GM06990 (cell line): ENCODE results near the gene GNAI2.

Experiments used
- DNase-seq: peaks from one replicate; pipeline ENCODE4 v3.0.0-alpha.2; 2011; ENCODE audit not compliant: insufficient read length; ENCODE audit errors: extremely low read depth
- H3K27me3 ChIP-seq: replicated peaks from 2 replicates; pipeline ENCODE4 v1.6.0; 2011; ENCODE audit warnings: low read length; ENCODE audit not compliant: control insufficient read depth, insufficient read depth
- H3K36me3 ChIP-seq: 2 replicates; pipeline ENCODE4 v1.5.1; 2011; ENCODE audit warnings: low read length; ENCODE audit not compliant: control insufficient read depth, insufficient read depth
- H3K4me3 ChIP-seq: replicated peaks from 2 replicates; pipeline ENCODE4 v1.5.1; 2011; ENCODE audit warnings: low read depth, mild to moderate bottlenecking, control low read depth, low read length
- CTCF ChIP-seq: IDR thresholded peaks from 2 replicates; pipeline ENCODE4 v1.5.1; 2011; ENCODE audit warnings: low read length, control low read depth, mild to moderate bottlenecking, inconsistent platforms; ENCODE audit not compliant: insufficient read depth, poor library complexity, severe bottlenecking

GNAI2 gene

DNA sequence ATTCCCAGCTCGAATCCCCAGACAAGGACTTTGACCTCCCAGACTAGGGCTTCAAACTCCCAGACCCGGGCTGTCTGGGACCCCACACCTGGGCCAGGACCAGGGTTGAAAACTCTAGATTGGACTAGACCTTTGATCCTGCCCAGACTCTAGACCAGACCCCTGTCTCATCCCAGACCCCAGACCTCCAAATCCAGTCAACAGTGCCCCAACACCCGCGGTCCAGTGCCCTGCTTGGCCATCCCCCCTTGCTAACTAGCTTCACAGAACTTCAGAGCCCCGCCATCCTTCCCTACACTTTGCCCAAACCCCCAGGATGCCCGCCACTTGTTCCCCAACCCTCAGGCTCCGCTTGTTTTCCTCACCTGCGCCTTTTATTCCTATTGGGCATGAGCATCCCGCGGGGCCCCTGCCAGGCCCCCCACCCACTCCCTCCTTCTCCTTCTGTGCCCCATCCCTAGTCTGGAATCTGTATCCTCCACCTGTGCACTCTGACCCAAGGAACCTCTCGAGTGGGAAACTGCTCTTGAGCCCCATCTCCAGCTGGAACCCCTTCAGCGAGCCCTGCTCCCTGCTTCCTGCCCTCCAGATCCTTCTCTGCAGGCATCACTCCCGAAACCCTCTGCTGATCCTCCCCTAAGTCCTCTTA lies 604 bp downstream of the GNAI2 start:
- DNase-seq, result no peak
- TF ChIP-seq CTCF, result no peak
- Histone ChIP-seq H3K36me3 (peaks cover under 1% of the 10 kb centered on the region), H3K4me3 (peak overlapping the region; percentile 90), H3K27me3 (no peaks in the 10 kb centered on the region)

GRCh38 chr3:50237133-50237651 lies 1.2 kb downstream of the GNAI2 start:
- Histone ChIP-seq H3K27me3 (no peaks in the 10 kb centered on the region), H3K4me3 (peak overlapping the region; percentile 90), H3K36me3 (peaks cover 3% of the 10 kb centered on the region)
- peak; percentile 38 for DNase-seq
- no peak for TF ChIP-seq CTCF

DNA sequence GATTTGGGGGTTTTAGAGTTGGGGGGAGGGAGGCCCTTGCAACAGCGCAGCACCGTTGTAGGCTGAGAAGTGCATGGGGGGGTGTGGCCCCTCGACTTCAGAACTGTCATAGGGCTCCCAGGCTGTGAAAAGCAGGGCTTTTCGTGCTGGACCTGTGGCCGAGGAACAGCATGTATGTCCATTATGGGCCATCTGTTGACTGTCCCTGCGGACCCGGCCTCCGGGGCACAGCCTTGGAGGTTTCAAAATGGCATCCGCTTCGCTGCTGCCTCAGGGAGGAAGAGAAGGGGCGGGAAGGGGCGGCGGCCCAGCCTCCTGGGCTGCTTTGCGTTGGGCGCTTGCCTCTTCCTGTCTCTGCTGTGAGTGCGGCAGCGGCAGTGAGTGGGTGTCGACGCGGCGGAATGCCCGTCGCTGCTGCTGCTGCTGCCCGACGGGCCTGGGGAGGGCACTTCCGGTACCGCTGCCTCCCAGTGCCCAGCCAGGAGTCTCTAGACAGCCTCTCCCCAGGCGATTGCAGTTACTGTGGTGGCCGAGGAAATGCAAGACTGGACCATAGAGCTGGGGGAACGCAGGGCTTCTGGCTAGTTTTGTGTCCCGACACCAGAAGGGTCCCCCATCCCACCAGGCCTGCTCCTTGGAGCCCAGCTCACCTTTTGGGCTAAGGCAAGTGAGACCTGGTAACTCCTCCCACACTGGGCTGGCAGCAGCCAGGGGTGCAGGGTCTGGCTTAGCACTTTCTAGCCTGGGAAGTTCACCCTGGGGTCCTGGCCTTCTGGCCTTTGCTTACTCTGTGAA lies 1.9 kb downstream of the GNAI2 start:
- H3K4me3 ChIP-seq, result peak overlapping the region; percentile 90
- peaks cover 3% of the 10 kb centered on the region for H3K36me3 ChIP-seq
- TF ChIP-seq CTCF, result no peak
- no peaks in the 10 kb centered on the region for H3K27me3 ChIP-seq
- DNase-seq, result peak; percentile 89

DNA sequence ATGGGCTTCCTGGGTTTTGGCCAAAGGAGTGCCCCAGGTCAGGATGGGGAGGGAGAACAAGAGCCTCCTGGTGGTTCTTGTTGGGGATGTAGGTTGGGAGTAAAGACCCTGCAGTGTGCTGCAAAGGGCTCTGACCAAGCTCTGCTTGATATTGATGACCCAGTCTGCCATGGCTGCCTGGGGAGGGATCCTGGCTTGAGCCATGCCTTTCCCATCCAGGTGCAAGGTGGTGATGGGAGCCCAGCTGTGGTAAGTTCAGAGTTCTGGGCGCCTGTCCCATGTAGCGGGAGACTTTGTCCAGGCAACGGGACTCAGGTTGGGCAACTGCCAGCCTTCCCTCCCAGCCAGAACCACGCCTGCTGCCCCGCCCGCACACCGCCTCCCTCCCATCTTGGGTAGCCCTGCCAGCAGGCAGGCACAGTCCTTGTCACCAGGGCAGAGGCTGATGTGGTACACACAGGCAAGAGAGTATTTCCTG lies 2.6 kb downstream of the GNAI2 start:
- no peaks in the 10 kb centered on the region for H3K27me3 ChIP-seq
- H3K4me3 ChIP-seq, result peak overlapping the region; percentile 90
- no peak for TF ChIP-seq CTCF
- DNase-seq, result no peak
- H3K36me3 ChIP-seq, result peaks cover 3% of the 10 kb centered on the region

- no peak for DNase-seq
- H3K4me3 ChIP-seq, result no peak overlapping the region
- peaks cover 7% of the 10 kb centered on the region for H3K36me3 ChIP-seq
- no peak for TF ChIP-seq CTCF
- no peaks in the 10 kb centered on the region for H3K27me3 ChIP-seq
Observed at GRCh38 chr3:50239649-50240048, 3.6 kb downstream of the GNAI2 start.
